G401.6 (cell line): ENCODE results near the gene PARD6G.
"Not testable (repeated sequence)": the region's sequence is repeated elsewhere in the genome, so short reads cannot be mapped to it uniquely, and the experiment has no call there.

Experiments used
- FAIRE-seq: peaks from 2 replicates; lab custom pipeline; 2012; peaks lifted over from hg19 to GRCh38; lab: Jason Lieb, UNC

The PARD6G gene

GRCh38 chr18:80241919-80242777 is 5.2 kb downstream of the PARD6G start:
- FAIRE-seq, result no peak

- no peak for FAIRE-seq
These were observed 7.5 kb downstream of the PARD6G start for GRCh38 chr18:80239830-80240229.

GRCh38 chr18:80238651-80239260 is 8.6 kb downstream of the PARD6G start:
- FAIRE-seq, result no peak

- FAIRE-seq, result not testable (repeated sequence)
These were observed 9.8 kb downstream of the PARD6G start for GRCh38 chr18:80237519-80237918.

GRCh38 chr18:80234398-80234797 is 12.9 kb downstream of the PARD6G start:
- no peak for FAIRE-seq

DNA sequence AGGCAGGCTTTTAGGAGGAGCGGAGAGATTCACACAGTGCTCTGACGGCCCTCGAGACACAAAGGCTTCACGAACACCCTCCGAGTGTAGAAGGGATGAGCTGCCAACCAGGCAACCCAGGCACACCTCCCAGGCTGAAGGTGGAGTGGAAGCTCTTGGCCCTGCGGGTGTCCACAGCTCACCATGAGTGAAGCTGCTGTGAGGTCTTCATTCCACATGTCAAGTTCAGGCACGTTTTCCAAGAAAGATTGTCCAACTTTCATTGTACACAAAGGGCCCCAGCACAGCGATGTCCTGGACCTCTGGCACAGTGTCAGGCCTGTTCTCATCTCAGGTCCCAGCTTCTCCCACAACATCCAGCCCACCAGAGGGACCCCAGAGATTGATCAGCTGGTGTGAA is 13.4 kb downstream of the PARD6G start:
- FAIRE-seq, result no peak

DNA sequence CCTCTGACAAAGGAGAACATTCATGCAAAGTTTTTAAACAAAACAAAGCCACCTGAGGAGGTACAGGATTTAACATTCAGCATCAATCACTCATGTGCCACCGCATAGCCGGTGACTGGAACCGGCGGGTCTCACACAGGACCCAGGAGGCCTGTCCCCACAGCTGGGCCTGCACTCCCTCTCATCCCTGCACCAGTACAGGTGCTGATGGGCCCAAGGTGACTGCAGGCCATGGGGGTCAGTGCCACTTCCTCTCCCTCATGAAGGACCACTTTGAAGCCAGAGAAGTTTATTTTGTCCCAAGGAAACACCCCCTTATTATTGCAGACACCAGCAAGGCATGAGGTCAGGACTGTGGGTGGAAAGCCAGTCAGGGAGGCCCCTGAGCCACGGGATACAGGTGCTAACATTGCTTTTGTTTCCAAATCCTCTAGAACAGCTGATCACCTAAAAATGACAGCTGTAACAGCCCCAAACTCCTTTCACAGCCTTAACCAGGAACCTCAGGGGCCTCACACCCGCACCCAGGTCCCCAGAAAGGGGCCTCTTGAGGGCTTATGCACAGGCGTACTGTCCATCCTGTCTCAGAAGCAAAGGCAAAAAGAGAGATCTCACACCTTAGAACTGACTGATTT is 14.0 kb downstream of the PARD6G start:
- no peak for FAIRE-seq

DNA sequence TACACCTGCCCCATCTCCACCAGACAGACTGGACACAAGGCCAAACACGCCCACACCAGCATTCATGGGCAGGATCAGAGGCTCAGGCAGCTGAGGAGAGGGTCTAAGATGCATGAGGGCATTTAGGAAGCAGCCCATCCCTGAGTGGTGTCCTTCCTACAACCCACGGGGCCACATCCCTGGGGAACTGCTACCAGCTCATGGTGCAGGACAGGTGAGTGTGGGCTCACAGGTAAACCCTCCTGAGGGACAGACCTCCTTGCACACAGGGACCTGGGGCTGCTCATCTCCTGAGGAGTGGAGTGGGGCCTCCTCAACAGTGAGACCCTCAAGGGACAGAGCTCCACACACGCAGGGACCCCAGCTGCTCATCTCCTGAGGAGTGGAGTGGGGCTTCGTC is 14.6 kb downstream of the PARD6G start:
- no peak for FAIRE-seq

GRCh38 chr18:80232030-80232429 is 15.3 kb downstream of the PARD6G start:
- no peak for FAIRE-seq

DNA sequence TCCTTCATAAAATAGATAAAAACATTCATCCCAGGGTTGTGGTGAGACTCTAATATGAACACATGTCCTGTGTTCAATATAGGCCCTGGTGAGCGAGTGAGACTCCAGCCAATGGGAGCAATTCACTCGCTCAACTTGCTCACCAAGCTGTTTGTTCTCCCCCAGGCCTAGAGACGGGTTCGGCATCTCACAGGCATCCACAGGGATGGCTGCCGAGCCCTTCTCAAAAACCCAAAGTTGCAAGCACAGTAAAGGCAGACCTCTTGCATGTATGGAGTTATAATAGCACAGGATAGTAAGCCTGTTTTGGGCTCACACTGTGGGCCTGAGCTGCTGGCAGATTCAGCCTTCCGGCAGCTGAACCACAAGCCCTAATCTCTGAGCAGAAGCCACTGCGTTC is 15.7 kb downstream of the PARD6G start:
- no peak for FAIRE-seq

DNA sequence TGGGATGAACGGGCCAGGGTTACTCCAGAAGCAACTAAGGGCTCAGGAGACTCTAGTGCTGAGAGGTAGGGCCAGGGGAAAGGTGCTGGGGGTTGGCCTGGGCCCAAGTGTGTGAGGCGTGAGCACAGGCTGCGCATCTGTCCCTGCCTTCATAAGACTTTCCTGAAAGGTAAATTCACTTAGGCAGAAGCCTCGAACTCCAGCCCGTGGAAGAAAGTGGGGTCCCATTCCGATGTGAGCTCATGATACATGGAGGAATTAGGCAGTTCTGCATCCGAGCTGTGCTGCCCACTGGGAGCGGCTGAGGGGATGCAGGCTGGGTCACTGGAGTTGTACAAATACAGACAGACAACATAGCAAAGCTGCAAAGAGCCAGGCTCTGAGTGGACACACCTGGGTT is 16.2 kb downstream of the PARD6G start:
- no peak for FAIRE-seq

DNA sequence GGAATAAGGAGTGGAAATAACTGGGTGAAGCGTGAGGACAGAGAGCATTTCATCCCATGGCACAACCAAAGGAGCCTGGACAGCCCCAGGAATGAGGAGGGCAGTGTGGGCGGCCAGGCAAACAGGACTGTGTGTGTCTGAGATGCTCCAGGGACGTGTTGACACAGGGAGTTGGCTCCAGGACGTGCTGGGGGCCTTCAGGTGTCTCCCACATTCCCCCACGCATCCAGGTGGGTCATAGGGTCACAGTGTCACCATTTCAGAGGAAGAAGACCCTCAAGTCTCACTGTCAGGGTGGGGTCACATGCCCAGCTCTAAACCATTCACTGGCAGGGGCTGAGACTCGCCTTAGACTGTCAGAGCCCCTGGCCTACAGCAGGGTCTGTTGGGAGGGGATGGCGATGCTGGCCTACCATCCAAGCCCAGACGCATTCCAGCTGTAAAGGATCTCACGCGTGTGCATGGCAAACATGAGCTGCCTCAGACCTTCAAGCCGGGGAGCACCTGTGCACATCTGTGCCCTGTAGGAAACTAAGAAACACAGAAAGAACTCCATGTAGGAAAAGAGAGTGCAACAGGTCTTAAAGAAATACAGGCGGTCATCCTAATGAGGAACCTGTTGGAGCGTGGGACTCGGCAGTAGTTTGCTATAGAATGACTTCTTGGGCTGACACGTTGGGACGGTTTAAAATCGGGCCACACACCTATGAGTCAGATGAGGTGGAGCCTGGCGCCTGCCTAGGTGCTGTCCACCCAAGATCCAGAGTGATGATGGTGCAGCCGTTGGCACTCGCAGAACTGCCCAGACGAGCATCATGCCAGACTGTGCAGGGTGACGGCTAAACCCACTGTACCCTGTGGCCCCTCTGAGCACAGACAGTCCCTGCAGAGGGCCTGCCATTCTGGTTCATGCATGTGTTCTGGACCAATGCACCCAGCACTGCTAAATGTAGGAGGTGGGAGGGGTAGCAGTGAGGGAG is 17.3 kb downstream of the PARD6G start:
- no peak for FAIRE-seq

GRCh38 chr18:80229363-80229762 is 18.0 kb downstream of the PARD6G start:
- no peak for FAIRE-seq

- no peak for FAIRE-seq
These were observed 19.1 kb downstream of the PARD6G start for GRCh38 chr18:80228051-80228848.

DNA sequence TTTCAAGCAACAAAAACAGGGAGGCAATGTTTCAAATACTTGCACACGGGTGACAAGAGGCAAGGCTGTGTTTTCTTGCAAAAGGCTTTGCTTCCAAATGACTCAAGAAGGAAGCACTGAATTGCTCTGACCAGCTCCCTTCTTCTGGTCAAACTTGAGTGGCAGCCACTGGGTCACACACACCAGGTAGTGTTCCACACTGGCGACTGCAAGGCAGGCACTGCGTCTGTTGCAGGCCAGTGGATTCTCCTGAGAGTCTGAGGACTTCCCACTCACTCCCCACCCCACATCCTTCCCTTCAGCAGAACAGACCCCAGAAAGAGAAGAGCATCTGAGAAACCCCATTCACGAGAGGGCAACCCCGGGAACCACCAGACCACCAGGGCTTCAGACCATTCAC is 19.8 kb downstream of the PARD6G start:
- no peak for FAIRE-seq

DNA sequence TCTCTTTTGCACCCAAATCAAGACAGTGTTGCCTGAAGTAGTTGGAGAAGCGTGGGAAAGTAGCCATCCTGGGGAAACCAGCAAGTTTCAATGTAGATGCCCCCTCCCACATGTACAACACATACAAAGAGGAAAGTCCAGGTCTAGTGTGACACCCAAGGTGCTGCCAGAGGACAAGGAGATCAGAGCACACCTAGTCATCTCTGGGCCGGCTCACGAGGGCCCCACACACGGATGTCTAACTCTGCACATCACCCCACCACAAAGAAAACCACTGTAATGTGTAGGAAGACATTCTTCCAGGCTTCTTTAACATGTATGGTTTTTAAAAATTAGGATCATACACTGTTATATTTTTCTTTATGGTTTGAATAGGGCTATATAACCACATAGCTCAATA is 21.6 kb downstream of the PARD6G start:
- FAIRE-seq, result no peak

- FAIRE-seq, result no peak
These were observed 23.6 kb downstream of the PARD6G start for GRCh38 chr18:80223581-80224148.

GRCh38 chr18:80219488-80219887 is 27.8 kb downstream of the PARD6G start:
- FAIRE-seq, result not testable (repeated sequence)

DNA sequence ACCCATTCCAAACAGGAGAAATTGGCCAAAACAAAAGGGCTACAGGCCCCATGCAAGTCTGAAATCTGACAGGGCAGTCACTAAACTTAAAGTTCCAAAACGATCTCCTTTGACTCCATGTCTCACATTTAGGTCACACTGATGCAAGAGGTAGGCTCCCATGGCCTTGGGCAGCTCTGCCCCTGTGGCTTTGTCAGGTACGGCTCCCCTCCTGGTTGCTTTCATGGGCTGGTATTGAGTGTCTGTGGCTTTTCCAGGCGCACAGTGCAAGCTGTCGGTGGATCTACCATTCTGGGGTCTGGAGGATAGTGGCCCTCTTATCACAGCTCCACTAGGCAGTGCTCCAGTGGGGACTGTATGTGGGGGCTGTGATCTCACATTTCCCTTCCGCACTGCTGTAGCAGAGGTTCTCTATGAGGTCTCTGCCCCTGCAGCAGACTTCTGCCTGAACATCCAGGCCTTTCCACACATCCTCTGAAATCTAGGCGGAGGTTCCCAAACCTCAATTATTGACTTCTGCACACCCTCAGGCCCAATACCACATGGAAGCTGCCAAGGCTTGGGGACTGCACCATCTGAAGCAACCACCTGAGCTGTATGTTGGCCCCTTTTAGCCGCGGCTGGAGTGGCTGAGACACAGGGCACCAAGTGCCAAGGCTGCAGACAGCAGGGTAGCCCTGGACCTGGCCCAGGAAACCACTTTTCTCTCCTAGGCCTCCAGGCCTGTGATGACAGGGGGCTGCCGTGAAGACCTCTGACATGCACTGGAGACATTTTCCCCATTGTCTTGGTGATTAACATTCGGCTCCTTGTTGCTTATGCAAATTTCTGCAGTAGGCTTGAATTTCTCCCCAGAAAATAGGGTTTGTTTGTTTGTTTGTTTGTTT is 28.7 kb downstream of the PARD6G start:
- no peak for FAIRE-seq

DNA sequence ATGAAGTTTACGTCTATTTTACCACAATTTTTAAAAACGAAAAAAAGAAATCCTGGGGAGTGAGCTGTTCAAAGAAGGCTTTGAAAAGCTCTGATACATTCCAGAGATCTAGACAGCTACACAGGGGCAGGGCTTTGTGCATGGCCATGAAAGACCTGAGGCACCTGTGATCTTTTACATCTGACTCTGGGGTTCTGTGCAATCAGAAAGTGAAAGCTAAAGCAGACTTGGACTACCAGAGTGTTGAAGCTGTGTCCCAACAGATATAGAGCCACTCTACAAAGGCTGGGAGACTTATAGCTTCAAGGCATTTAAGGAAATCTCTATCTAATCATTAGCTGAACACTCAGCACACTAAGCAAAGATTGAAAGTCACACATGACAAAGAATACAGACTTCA is 34.1 kb downstream of the PARD6G start:
- FAIRE-seq, result no peak
